SIG-M5 (cell line): ENCODE data around the gene ADGRV1.
"Not testable (repeated sequence)": the region's sequence is repeated elsewhere in the genome, so short reads cannot be mapped to it uniquely, and the experiment has no call there.

ENCODE experiments used
- DNase-seq: peaks from one replicate; lab custom pipeline; 2025; lab: John Stamatoyannopoulos, UW

Gene ADGRV1

DNA sequence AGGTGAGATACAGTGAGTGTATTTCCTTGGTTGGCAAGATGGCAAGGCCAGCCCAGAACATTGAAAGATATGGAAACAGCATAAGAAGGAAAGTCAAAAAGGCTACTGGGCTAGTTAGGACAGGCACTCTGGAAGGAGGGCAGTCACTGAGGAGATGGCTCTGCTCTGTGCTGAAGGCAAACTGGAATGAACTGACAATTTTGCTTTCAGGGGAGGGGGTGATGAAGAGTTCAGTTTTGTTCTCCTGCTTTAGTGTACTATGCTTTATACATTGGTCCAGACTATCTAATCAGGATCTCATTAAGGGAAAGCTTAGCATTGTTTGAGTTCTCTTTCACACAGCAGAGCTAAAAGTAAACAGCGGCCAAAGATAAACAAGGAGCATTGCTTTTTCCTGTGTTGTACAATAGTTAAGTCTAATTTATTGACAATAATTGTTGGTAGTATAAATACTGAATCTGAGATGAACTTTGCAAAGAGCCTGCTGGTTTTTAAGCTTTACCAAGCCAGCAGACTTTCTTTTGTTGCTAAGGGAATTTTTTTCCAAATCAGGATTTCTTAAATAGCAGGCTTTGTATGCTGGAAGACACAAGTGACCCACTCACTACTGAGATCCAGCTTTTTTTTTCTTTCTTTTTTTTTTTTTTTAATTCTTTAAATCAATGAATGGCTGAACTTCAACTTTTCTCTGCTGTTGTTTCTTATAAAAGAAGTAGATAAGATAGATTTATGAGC lies 469.0 kb downstream of the ADGRV1 start:
- no peak for DNase-seq

GRCh38 chr5:91028499-91028956 lies 469.9 kb downstream of the ADGRV1 start:
- DNase-seq = no peak

GRCh38 chr5:91030521-91031401 lies 472.2 kb downstream of the ADGRV1 start:
- no peak for DNase-seq

DNA sequence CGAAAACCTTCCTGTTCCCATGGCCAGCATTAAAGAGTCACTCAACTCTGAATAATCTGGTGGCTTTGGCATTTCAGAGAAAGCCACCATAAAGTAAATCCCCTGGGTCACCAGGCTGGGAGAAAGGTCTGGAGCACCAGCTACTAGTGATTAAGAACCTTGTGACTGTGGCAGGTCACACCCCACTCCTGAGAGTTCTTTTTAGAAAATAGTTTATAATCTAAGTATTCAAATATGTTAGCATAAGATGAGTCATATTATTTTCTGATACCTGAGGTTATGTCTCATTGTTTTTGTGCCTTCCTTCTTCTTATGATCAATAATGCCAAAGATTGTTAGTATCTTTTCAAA lies 472.8 kb downstream of the ADGRV1 start:
- DNase-seq = no peak

DNA sequence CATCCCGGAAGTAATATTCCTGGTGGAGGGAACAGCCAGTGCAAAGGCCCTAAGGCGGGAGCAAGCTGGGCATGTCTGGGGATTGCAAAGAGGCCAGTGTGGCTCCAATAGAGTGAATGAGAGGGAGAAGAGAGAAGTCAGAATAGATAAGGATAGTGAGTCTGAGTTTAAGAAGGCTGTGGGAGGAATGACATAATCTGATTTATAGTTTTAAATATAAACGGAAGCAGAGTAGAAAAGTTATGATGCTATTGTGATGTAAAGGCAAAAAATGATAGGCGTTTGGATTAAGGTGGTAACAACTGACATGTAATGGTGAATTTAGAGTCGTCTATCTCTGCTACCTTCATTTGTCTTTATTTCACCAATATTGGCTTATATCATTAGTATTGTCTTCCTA lies 473.5 kb downstream of the ADGRV1 start:
- DNase-seq = no peak

DNA sequence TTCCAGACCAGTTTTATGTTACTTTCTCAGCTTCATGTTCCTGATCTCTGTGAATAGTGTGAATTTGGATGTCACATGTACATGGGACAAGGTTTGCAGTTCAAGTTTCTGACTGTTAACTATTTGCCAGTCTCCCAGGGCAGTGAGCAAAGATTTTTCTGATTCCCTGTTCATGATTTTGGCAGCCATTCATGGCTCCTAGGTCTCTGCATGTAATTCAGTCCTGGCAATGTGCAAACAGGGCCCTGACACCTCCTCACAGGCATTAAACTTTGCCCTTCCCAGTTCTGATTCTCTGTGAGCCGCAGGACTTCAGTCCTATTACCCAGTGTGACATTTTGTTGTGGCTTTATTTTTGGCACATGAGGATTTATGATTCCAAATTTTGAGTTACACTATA lies 474.8 kb downstream of the ADGRV1 start:
- DNase-seq = no peak

GRCh38 chr5:91038180-91038808 lies 479.7 kb downstream of the ADGRV1 start:
- DNase-seq = no peak

DNA sequence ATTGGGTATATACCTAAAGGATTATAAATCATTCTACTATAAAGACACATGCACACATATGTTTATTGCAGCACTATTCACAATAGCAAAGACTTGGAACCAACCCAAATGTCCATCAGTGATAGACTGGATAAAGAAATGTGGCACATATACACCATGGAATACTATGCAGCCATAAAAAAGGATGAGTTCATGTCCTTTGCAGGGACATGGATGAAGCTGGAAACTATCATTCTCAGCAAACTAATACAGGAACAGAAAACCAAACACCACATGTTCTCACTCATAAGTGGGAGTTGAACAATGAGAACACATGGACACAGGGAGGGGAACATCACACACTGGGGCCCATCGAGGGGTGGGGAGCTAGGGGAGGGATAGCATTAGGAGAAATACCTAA lies 482.5 kb downstream of the ADGRV1 start:
- DNase-seq = not testable (repeated sequence)

DNA sequence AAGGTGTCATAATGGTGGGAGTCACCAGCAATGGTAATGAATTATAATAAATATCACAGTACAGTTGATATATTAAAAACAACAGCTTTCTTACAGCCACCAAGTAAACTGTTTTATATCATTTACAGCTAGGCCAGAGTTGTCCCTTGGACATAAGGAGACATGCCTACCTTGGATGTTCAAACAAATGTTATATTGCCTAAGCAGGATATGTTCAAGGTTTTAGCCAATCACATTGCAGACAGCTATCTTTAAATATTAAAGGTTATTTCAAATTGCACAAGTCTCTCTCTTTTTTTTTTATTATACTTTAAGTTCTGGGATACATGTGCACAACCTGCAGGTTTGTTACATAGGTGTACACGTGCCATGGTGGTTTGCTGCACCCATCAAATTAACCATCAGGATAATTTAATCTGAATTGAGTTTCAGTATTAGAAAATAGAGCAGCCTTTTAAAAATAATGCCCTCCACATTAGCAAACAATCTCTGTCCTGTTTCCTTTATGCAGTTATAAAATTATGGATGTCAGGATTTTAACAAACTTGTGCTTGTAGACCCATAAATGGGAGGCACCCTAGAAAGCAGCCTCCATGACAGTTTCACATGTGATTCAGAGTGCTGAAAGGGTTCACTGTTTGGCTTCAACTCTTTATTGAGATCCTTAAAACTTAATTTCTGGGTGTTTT lies 483.8 kb downstream of the ADGRV1 start:
- DNase-seq = no peak

DNA sequence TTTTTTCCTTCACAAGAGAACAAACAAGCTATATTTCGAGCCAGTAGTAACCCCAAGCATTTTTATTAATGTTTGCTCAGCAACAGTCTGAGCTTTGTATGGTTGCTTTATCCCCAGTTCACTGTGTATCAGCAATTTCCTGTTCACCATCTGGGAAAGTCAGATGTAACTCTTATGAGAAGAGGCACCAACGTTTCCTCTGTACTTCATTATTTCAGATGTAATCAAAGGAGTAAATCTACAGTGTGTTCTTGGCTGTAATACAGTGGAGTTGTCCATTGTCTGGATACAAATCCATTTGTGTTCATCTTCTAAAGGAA lies 484.3 kb downstream of the ADGRV1 start:
- DNase-seq = no peak

DNA sequence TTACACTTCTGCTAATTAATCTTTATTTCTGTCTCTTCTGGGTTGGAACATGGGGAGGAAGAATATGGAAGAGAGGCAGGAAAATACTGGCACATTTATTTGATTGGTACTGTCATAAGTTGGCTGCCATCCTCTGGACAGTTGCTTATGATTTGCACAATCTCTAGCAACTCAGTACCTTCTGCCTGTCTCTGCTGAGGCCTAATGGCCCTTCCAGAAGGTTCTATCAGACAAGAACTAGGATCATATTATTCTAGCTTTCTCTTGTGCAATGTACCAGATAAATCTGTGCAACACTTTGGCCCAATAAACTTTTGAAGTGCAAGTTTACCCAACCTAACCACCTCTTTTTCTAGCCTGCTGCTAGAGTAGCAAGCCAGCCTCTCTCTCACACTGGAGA lies 489.5 kb downstream of the ADGRV1 start:
- no peak for DNase-seq

GRCh38 chr5:91049112-91049511 lies 490.5 kb downstream of the ADGRV1 start:
- no peak for DNase-seq

GRCh38 chr5:91049800-91050199 lies 491.2 kb downstream of the ADGRV1 start:
- no peak for DNase-seq

DNA sequence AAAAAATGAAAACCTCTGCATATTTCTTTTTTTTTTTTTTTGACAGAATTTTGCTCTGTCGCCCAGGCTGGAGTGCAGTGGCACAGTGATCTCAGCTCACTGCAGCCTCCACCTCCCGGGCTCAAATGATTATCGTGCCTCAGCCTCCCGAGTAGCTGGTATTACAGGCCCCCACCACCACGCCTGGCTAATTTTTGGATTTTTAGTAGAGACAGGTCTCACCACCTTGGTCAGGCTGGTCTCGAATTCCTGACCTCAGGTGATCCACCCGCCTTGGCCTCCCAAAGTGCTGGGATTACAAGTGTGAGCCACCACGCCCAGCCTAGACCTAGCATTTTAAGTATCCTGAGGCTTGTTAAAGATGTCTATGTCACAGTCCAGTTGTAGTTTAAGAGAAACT lies 493.8 kb downstream of the ADGRV1 start:
- not testable (repeated sequence) for DNase-seq

- DNase-seq = no peak
These were observed 494.6 kb downstream of the ADGRV1 start for GRCh38 chr5:91052977-91053740.

- no peak for DNase-seq
These were observed 495.1 kb downstream of the ADGRV1 start for GRCh38 chr5:91053741-91054025.

- no peak for DNase-seq
These were observed 499.6 kb downstream of the ADGRV1 start for GRCh38 chr5:91058155-91058554.

GRCh38 chr5:91058575-91058974 lies 500.0 kb downstream of the ADGRV1 start:
- DNase-seq = no peak

DNA sequence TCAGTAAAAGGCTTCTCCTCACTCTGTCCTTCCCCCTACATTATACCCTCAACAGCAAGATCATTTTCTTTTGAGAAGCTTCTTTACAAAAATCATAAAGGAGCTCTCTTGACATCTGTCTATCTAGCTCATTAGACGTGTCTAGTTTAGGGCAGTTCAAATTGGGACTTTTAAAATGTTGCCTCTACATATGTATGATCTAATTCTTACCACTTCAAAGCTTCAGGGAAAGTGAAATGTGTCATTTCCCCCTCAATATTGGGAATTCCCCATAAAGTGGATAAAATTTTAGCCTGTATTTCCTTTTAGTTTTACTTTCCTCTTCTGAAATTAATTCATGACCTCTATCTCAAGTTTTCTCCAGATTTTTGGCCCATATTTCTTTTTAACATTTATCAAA lies 500.8 kb downstream of the ADGRV1 start:
- DNase-seq = no peak

- no peak for DNase-seq
These were observed 502.5 kb downstream of the ADGRV1 start for GRCh38 chr5:91061094-91061493.

GRCh38 chr5:91061946-91062562 lies 503.5 kb downstream of the ADGRV1 start:
- no peak for DNase-seq
